K562 (cell line): ENCODE data around the gene HNRNPM. TPM values are rescaled to one million over a fixed set of nuclear protein-coding genes. Genes with fewer than 3 reads are reported as not detected.

Source experiments
- LEF1 ChIP-seq: fragments of 450-650 bp; IDR thresholded peaks from 2 replicates; pipeline ENCODE4 v1.6.1; 2016; ENCODE audit warnings: mild to moderate bottlenecking
- PRDM10 ChIP-seq: fragments of 450-650 bp; IDR thresholded peaks from 2 replicates; pipeline ENCODE4 v1.6.1; 2018; ENCODE audit not compliant: partially characterized antibody
- RCOR1 ChIP-seq, 2 experiments: IDR thresholded peaks; 2 replicates each; pipeline ENCODE4 v1.6.1; 2012; ENCODE audit warnings: low read depth in 2 of 2, low read length in 2 of 2, borderline replicate concordance in 1 of 2, improper control_type of control experiment in 1 of 2
- RUNX1 ChIP-seq: sonication (generic); IDR thresholded peaks from 2 replicates; pipeline ENCODE4 v1.6.1; 2016; ENCODE audit warnings: antibody characterized with exemption, low read depth
- TRIM25 ChIP-seq: fragments of 450-650 bp; IDR thresholded peaks from 2 replicates; pipeline ENCODE4 v1.7.0; 2016; ENCODE audit warnings: borderline replicate concordance
- XRCC3 ChIP-seq: fragments of 450-650 bp; IDR thresholded peaks from 2 replicates; pipeline ENCODE4 v1.6.1; 2017; ENCODE audit warnings: mild to moderate bottlenecking, moderate library complexity
- ZBTB9 ChIP-seq: fragments of 450-650 bp; formaldehyde crosslinking; IDR thresholded peaks from 2 replicates; pipeline ENCODE4 v1.4.0; 2020; ENCODE audit warnings: mild to moderate bottlenecking, moderate library complexity
- ZC3H4 ChIP-seq: sonication (generic); formaldehyde crosslinking; IDR thresholded peaks from 2 replicates; pipeline ENCODE4 v1.9.0; 2021; ENCODE audit warnings: missing genetic modification reagents, borderline replicate concordance
- ZC3H8 ChIP-seq: fragments of 450-650 bp; IDR thresholded peaks from 2 replicates; pipeline ENCODE4 v1.6.1; 2017
- ZFP91 ChIP-seq: sonication (generic); formaldehyde crosslinking; IDR thresholded peaks from 2 replicates; pipeline ENCODE4 v1.8.0; 2022; ENCODE audit warnings: mild to moderate bottlenecking, missing genetic modification reagents
- ZNF140 ChIP-seq: fragments of 250-450 bp; sonication (Bioruptor Pico); IDR thresholded peaks from 2 replicates; pipeline ENCODE4 v1.8.0; 2021; ENCODE audit warnings: moderate library complexity, mild to moderate bottlenecking, inconsistent platforms
- ZNF609 ChIP-seq: sonication (generic); formaldehyde crosslinking; IDR thresholded peaks from 2 replicates; pipeline ENCODE4 v1.8.1; 2023; ENCODE audit warnings: missing genetic modification reagents, mild to moderate bottlenecking, borderline replicate concordance
- ZNF717 ChIP-seq: fragments of 250-450 bp; sonication (Bioruptor Pico); IDR thresholded peaks from 2 replicates; pipeline ENCODE4 v1.5.0; 2021
- polyA plus RNA-seq, 8 experiments: library from polyadenylated mRNA; depleted of rRNA in 4 of 8; stranded (reverse) in 5 of 8; unstranded in 3 of 8; fragments of >200 nt; fragmentation: Nextera tagmentation in 2 of 8; fragmentation: Illumina TruSeq in 1 of 8; extraction: Ambion mirVana in 2 of 8; extraction: Trizol in 1 of 8; gene quantifications; 2 replicates each; pipeline versions ENCODE4 v1.2.1 to v1.2.3, GENCODE V29; 2011 to 2014; ENCODE audit warnings: inconsistent platforms in 1 of 8, missing spikeins in 1 of 8
- total RNA-seq, 7 experiments: library from RNA; depleted of rRNA in 6 of 7; stranded (reverse); fragments of >200 nt in 6 of 7; fragmentation: Illumina TruSeq in 2 of 7; extraction: Trizol in 2 of 7; gene quantifications; 2 replicates each; pipeline versions ENCODE4 v1.2.1 to v1.2.3, GENCODE V29; 2011 to 2021; ENCODE audit warnings: low replicate concordance in 1 of 7

Gene HNRNPM
- total and polyA plus RNA-seq, 9 of the 15 experiments (the other 6 are each of a cell fraction or from before 2014, with no cell fraction given) = 11.1 to 340 (median 195) TPM

- TF ChIP-seq ZFP91 (no peak), XRCC3 (no peak), RUNX1 (no peak), ZC3H4 (CRISPR knock-in tag) (no peak; the same call in 1 of the 2 replicates), PRDM10 (no peak), ZNF717 (CRISPR knock-in tag) (no peak), ZBTB9 (CRISPR knock-in tag) (no peak), RCOR1 (IDR thresholded peaks at IDR 0.05; ENCODE audit: borderline replicate concordance in 1 of 2, low read depth in 2 of 2, low read length in 2 of 2) (peak in 1 of 2 experiments; percentile 67; a peak in 1 of 4 replicates), TRIM25 (no peak), ZC3H8 (no peak), ZNF609 (no peak), ZNF140 (no peak), LEF1 (no peak)
Measured at GRCh38 chr19:8444677-8445487, at the start of gene HNRNPM (continued).
